GM23338 (cell line): ENCODE data around the gene PIK3C2B.

Experiments
- CTCF ChIP-seq, 2 experiments: fragments of 200-600 bp in 1 of 2; sonication (generic) in 1 of 2; conservative IDR thresholded peaks; 2 replicates each; pipeline versions ENCODE4 v1.5.1 to v1.6.1; 2016 to 2017; ENCODE audit warnings: antibody characterized with exemption in 2 of 2, low read depth in 2 of 2, mild to moderate bottlenecking in 2 of 2, moderate library complexity in 1 of 2
- EZH2phosphoT487 ChIP-seq: fragments of 200-600 bp; sonication (generic); IDR thresholded peaks from one replicate; pipeline ENCODE4 v1.8.1; 2018; ENCODE audit warnings: antibody characterized with exemption; ENCODE audit not compliant: unreplicated experiment
- POLR2AphosphoS5 ChIP-seq: IDR thresholded peaks from 2 replicates; pipeline ENCODE4 v1.6.1; 2016; ENCODE audit warnings: antibody characterized with exemption, low read depth
- REST ChIP-seq: IDR thresholded peaks from one replicate; pipeline ENCODE4 v1.6.1; 2018; ENCODE audit warnings: antibody characterized with exemption; ENCODE audit not compliant: unreplicated experiment

GRCh38 chr1:204493145-204493983 is 1.2 kb downstream of the PIK3C2B start:
- TF ChIP-seq CTCF (conservative IDR thresholded peaks at IDR 0.05; ENCODE audit: low read depth in 2 of 2) (no peak), EZH2phosphoT487 (no peak), POLR2AphosphoS5 (no peak), REST (no peak)
